ENCODE results near the gene APAF1. TPM values are rescaled to one million over a fixed set of nuclear protein-coding genes. Genes with fewer than 3 reads are reported as not detected.
"Not testable (repeated sequence)": the region's sequence is repeated elsewhere in the genome, so short reads cannot be mapped to it uniquely, and the experiment has no call there.

APAF1 gene
- total RNA-seq, 4 donors from 2014 or later: 10.5 to 25.4 (median 23.4) TPM

DNA sequence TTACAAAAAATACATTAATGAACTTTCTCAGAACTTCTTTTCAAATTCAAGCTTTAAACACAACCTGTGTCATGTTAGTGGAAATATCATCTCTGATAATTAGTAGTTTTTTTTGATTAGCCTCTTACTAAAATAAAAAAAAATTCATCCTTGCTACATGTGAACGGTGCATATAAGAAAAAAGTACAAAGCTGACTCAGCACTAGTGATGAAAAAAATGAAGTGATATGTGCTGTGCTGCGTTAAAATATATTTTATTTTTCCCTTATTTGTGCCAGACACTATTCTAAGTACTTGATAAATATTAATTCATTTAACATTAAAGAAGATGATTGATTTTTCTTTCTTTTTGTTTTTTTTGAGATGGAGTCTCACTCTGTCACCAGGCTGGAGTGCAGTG, 8.0 kb upstream of the APAF1 start:
- H3K27me3 ChIP-seq: no peaks in the 10 kb centered on the region
- no peaks in the 10 kb centered on the region for H3K36me3 ChIP-seq
- no peak overlapping the region for H3K27ac ChIP-seq
- TF ChIP-seq, protein P1, sequence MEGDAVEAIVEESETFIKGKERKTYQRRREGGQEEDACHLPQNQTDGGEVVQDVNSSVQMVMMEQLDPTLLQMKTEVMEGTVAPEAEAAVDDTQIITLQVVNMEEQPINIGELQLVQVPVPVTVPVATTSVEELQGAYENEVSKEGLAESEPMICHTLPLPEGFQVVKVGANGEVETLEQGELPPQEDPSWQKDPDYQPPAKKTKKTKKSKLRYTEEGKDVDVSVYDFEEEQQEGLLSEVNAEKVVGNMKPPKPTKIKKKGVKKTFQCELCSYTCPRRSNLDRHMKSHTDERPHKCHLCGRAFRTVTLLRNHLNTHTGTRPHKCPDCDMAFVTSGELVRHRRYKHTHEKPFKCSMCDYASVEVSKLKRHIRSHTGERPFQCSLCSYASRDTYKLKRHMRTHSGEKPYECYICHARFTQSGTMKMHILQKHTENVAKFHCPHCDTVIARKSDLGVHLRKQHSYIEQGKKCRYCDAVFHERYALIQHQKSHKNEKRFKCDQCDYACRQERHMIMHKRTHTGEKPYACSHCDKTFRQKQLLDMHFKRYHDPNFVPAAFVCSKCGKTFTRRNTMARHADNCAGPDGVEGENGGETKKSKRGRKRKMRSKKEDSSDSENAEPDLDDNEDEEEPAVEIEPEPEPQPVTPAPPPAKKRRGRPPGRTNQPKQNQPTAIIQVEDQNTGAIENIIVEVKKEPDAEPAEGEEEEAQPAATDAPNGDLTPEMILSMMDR (IDR thresholded peaks at IDR 0.05): no peak
- TF ChIP-seq POLR2A (IDR thresholded peaks at IDR 0.05): no peak
- TF ChIP-seq POLR2AphosphoS5 (IDR thresholded peaks at IDR 0.05): no peak
- TF ChIP-seq EP300 (IDR thresholded peaks at IDR 0.05; ENCODE audit: low read depth): no peak
- no peaks in the 10 kb centered on the region for H3K4me1 ChIP-seq
- in situ Hi-C loops (cut with MboI; ENCODE audit: low pct_ligation_motif_present in 1 of 4, low pct_unique_long_range_greater_than_20kb in 1 of 4, low sequenced_read_pairs in 3 of 4) (no loop called here), intact Hi-C loops (cut with DNase I; ENCODE audit: low total_unique reads) (no loop called here)
- no peak for DNase-seq
- H3K9me3 ChIP-seq: no peaks in the 10 kb centered on the region
- 72 to 82% methylated on average over 2 of the region's 2 CpGs for WGBS, 2 donors (ENCODE audit: low coverage in 1 of 2)
- H3K4me3 ChIP-seq: no peak overlapping the region

DNA sequence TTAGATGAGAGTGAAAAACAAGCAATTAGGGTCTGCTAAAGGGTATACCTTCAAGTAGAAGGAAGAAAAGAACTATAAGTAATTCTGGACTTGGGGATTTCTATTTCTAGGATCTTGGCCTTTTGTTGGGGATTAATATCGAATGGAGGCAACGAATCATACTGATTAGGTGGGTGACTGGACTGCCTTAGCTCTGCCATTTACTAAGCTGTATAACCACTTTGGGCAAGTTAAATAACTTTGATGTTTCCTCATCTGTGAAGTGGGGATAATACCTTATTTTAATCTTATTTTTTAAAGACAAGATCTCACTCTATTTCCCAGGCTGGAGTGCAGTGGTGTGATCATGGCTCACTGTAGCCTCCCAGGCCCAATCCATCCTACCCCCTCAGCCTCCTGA, 7.1 kb upstream of the APAF1 start:
- no peak for DNase-seq
- in situ Hi-C loops (cut with MboI; ENCODE audit: low pct_ligation_motif_present in 1 of 4, low pct_unique_long_range_greater_than_20kb in 1 of 4, low sequenced_read_pairs in 3 of 4): no loop called here
- TF ChIP-seq POLR2A (IDR thresholded peaks at IDR 0.05): no peak
- no peak for TF ChIP-seq EP300 (IDR thresholded peaks at IDR 0.05; ENCODE audit: low read depth)
- TF ChIP-seq, protein P1 (IDR thresholded peaks at IDR 0.05): no peak
- no peak for TF ChIP-seq POLR2AphosphoS5 (IDR thresholded peaks at IDR 0.05)
- Histone ChIP-seq H3K27me3 (no peaks in the 10 kb centered on the region), H3K27ac (no peak overlapping the region), H3K4me3 (no peak overlapping the region), H3K36me3 (no peaks in the 10 kb centered on the region), H3K4me1 (peaks cover 0 to 3% (median 0%) of the 10 kb centered on the region in 4 donors), H3K9me3 (no peaks in the 10 kb centered on the region)
- 97 to 100% methylated on average over 2 of the region's 2 CpGs for WGBS, 2 donors (ENCODE audit: low coverage in 1 of 2)
- intact Hi-C loops (cut with DNase I; ENCODE audit: low total_unique reads): no loop called here

DNA sequence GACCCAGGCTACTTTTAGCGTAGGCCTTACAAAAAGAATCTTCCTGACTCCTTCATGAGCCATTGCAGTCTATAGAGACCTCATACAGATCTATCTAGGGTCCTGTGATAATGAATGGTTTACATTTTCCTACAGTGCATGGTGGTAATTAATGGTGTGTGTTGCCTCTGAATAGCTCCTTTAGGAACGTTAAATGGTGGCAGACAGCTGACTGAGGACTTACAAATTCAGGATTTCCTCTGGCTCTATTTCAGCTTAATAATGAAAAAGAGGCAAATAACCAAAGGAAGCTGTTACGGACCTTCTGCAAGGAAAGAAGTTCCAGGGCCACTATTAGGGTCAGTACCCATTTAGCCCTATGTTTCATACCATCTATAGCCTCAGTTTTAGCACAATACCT, 5.6 kb upstream of the APAF1 start:
- H3K4me3 ChIP-seq: no peak overlapping the region
- H3K27me3 ChIP-seq: no peaks in the 10 kb centered on the region
- no peak overlapping the region for H3K27ac ChIP-seq
- in situ Hi-C loops (cut with MboI; ENCODE audit: low pct_ligation_motif_present in 1 of 4, low pct_unique_long_range_greater_than_20kb in 1 of 4, low sequenced_read_pairs in 3 of 4) (no loop called here), intact Hi-C loops (cut with DNase I; ENCODE audit: low total_unique reads) (no loop called here)
- H3K36me3 ChIP-seq: no peaks in the 10 kb centered on the region
- no peaks in the 10 kb centered on the region for H3K9me3 ChIP-seq
- no peak for TF ChIP-seq EP300 (IDR thresholded peaks at IDR 0.05; ENCODE audit: low read depth)
- TF ChIP-seq, protein P1 (IDR thresholded peaks at IDR 0.05): no peak
- no peak for TF ChIP-seq POLR2AphosphoS5 (IDR thresholded peaks at IDR 0.05)
- TF ChIP-seq POLR2A (IDR thresholded peaks at IDR 0.05): no peak
- peaks cover 0 to 14% (median 5%) of the 10 kb centered on the region in 4 donors for H3K4me1 ChIP-seq
- DNase-seq: no peak
- 90 to 95% methylated on average over 3 of the region's 3 CpGs for WGBS, 2 donors (ENCODE audit: low coverage in 1 of 2)

DNA sequence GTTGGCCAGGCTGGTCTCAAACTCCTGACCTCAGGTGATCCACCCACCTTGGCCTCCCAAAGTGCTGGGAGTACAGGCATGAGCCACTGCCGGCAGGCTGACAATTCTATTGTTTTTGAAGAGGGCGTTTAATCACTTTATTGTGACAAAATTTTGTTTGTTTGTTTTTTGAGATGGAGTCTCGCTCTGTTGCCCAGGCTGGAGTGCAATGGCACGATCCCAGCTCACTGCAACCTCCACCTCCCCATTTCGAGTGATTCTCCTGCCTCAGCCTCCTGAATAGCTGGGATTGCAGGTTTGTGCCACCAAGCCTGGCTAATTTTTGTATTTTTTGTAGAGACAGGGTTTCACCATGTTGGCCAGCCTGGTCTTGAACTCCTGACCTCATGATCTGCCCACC, 2.3 kb upstream of the APAF1 start:
- not testable (repeated sequence) for H3K27ac ChIP-seq, H3K9me3 ChIP-seq, H3K36me3 ChIP-seq, H3K4me3 ChIP-seq, DNase-seq, H3K27me3 ChIP-seq
- 87 to 88% methylated on average over 3 to 5 of the region's 5 CpGs for WGBS, 2 donors (ENCODE audit: low coverage in 1 of 2)
- intact Hi-C loops (cut with DNase I; ENCODE audit: low total_unique reads): loop anchor here (10.0 kb wide), 1 partner anchor 48 kb away; the partner anchor contains the start of gene SLC25A3
- in situ Hi-C loops (cut with MboI; ENCODE audit: low pct_ligation_motif_present in 1 of 4, low pct_unique_long_range_greater_than_20kb in 1 of 4, low sequenced_read_pairs in 3 of 4): loop anchor here in 1 of 4 donors (10.0 kb wide), 1 partner anchor 48 kb away; the partner anchor contains the start of gene SLC25A3
- H3K4me1 ChIP-seq: peaks cover 0 to 29% (median 9%) of the 10 kb centered on the region in 4 donors

GRCh38 chr12:98644433-98644711, 718 bp upstream of the APAF1 start:
- in situ Hi-C loops (cut with MboI; ENCODE audit: low pct_ligation_motif_present in 1 of 4, low pct_unique_long_range_greater_than_20kb in 1 of 4, low sequenced_read_pairs in 3 of 4): loop anchor here in 1 of 4 donors (10.0 kb wide), 1 partner anchor 50 kb away; the partner anchor contains the start of gene SLC25A3
- TF ChIP-seq POLR2AphosphoS5 (IDR thresholded peaks at IDR 0.05) (no peak), EP300 (IDR thresholded peaks at IDR 0.05; ENCODE audit: low read depth) (no peak)
- TF ChIP-seq, protein P1 (IDR thresholded peaks at IDR 0.05): peak in 1 of 5 experiments; percentile 16
- peak overlapping the region; percentile 89 to 98 (median 96) for H3K27ac ChIP-seq
- peaks cover 0 to 29% (median 9%) of the 10 kb centered on the region in 4 donors for H3K4me1 ChIP-seq
- intact Hi-C loops (cut with DNase I; ENCODE audit: low total_unique reads): loop anchor here (10.0 kb wide), 1 partner anchor 50 kb away; the partner anchor contains the start of gene SLC25A3
- H3K4me3 ChIP-seq: peak overlapping the region; percentile 65 to 99 (median 88)
- H3K9me3 ChIP-seq: no peaks in the 10 kb centered on the region
- DNase-seq: peak; percentile 29
- H3K27me3 ChIP-seq: no peaks in the 10 kb centered on the region
- H3K36me3 ChIP-seq: peaks cover 0 to 13% (median 0%) of the 10 kb centered on the region in 4 donors
- 0% methylated on average over 2 of the region's 20 CpGs; no CpG with 5 or more reads in 1 of the 2 donors for WGBS, 2 donors (ENCODE audit: low coverage in 1 of 2)
